HG03439 (cell line): ENCODE measurements around the gene FPGS.
"Not testable (repeated sequence)": the region's sequence is repeated elsewhere in the genome, so short reads cannot be mapped to it uniquely, and the experiment has no call there.

Experiments used
- ATAC-seq: cut with Tn5 transposase; IDR thresholded peaks from one replicate; pipeline ENCODE4 v1.9.1; 2021; ENCODE audit warnings: mild to moderate bottlenecking, moderate library complexity; ENCODE audit not compliant: unreplicated experiment

The FPGS gene

GRCh38 chr9:127802576-127803443 is at the start of gene FPGS:
TSS of gene FPGS (plus strand) at chr9:127802882. CDS start at chr9:127802925, 43 bp downstream.
- ATAC-seq: peak; percentile 72

GRCh38 chr9:127753148-127753547 is 49.5 kb upstream of the FPGS start:
- ATAC-seq: no peak

GRCh38 chr9:127753622-127754021 is 49.1 kb upstream of the FPGS start:
- ATAC-seq: no peak

GRCh38 chr9:127754099-127755060 is 48.3 kb upstream of the FPGS start:
- ATAC-seq: no peak

- no peak for ATAC-seq
Observed at GRCh38 chr9:127755061-127756060, 47.3 kb upstream of the FPGS start.

DNA sequence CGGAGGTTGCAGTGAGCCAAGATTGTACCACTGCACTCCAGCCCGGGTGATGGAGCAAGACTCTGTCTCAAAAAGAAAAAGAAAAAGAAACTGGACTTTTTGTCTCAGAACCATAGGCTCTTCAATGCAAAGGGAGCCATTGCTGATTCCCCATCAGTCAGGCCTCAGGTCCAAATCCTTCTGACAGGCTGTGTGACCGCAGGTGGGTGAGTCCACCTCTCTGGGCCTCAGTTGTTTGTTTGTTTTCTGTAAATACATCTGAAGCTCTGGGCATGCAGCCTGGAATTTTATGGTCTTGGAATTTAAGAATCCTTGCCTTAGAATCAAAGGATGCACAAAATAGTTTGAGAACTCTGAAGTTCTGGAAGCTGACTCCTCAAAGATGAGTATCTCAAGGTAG is 46.4 kb upstream of the FPGS start:
- no peak for ATAC-seq

- ATAC-seq: not testable (repeated sequence)
Observed at GRCh38 chr9:127756776-127757175, 45.9 kb upstream of the FPGS start.

DNA sequence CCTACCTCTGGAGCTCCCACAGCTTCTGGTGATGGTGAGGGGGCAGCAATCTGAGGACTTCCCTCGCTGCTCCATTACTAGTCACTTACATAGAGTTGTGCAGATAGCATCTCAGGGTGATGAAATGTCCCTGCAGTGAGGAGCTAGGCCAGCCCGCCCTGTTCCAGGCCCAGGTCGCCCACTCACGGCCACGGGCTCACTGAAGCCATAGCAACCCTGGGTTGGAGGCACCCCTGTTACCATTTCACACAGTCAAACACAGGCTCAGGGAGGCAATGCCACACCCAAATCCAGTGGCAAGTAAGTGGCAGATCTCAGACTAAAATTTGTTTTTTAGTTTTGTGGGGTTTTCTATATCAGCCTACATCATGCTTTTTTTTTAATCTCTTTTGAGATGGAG is 43.8 kb upstream of the FPGS start:
- ATAC-seq: no peak

- no peak for ATAC-seq
Observed at GRCh38 chr9:127761061-127761460, 41.6 kb upstream of the FPGS start.

DNA sequence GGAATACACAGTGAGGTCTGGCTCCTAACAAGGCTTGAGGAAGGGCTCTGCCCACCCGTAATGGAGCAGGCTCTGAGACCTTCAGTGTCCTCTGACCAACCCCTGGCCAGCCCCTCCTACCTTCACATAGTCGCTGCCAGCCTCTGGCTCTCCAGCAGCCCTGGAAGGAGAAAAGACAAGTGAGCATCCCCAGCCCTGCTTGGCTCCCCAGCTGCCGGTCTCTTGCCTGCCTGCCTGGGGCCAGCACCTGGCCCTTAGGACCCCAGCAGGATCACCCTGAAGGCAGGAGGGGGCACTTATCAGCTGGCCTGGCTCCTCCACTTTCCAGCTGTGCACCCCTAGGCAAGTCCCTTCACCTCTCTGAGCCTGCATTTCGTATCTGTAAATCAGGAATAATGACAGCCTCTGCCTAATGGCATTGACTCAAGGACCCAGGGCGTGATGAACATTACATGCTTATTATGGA is 41.2 kb upstream of the FPGS start:
- ATAC-seq: no peak

DNA sequence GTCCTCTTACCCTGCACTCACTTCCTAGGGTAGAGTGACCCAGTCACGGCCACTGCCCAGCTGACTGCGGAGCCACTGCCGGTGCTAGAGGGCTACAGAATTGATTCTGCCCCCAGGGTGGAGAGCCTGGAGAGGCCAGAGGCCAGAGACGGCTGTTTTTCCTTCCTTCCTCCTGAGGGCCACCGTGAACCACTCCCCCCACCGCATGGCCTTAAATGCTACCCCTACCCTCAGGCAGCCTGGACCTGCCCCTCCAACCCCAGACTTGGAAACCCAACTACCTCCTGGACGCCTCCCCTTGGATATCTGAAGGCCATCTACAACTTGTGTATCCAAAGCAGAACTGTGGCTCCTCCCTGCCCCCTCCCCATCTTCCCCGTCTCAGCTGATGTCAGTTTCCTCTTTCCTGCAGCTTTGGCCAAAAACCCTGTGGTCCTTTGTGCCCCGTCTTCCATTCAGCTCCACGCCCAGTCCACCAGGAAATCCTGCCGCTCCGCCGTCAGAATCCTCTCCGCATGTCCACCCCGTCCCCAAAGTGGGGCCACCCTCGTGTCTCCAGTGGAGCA is 40.5 kb upstream of the FPGS start:
- no peak for ATAC-seq

DNA sequence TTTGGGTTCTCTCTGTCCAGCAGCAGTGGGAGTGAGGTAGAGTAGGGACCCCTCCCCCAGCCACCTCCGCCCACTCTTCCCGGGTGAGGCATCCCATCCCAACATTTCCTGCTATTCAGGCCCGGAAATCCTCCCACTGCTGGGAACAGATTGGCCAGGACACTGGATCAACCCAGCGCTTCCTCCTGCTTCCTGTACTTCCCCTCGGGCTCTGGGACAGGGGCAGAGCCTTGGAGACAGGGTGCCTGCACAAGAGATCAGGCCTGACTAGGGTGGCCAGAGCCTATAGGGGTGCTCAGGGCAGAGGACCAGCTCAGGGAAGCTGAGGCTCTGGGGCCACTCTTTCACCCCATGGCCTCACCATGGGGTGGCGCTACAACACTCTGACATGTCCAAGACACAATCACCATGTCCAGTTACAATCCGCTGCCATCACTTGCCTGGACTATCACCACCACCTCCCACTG is 38.7 kb upstream of the FPGS start:
- ATAC-seq: no peak

- no peak for ATAC-seq
Observed at GRCh38 chr9:127765418-127765817, 37.3 kb upstream of the FPGS start.

DNA sequence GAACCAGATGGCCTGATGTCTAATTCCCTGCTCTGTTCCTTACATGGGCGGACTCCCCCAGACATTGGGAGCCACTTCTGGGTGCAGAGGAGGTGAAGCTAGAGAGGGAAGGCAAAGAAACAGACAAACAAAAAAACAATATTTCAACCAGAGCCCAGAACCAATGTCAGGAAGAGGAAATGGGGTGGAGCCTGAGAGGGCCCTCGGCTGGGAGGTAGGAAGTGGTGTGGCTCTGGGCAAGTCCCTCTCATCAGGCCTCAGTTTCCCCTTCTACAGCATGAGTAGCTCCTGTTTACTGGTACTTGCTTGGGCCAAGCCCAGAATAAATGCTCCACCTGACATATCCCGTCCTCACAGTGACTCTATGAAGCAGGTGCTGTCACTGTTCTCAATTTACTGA is 35.3 kb upstream of the FPGS start:
- no peak for ATAC-seq

DNA sequence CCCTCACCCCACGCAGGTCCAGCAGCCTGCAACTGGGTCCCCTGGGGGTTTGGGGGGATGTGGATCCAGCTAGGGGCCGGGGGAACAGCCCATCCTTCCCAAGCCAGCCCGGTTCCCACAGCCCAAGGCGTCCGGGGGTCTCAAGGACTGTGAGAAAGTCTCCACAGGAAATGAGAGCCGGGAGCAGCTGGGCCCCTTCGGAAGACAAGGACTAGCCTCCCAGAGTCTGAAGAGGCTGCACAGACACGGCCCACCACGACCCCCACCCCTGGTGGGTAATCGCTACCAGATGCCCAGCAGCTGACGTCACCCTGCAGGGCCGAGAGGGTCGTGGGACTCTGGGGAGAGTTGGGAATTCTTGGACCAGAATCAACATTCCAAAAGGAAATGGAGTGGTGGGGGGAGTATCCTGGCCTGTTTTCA is 34.8 kb upstream of the FPGS start:
- no peak for ATAC-seq

DNA sequence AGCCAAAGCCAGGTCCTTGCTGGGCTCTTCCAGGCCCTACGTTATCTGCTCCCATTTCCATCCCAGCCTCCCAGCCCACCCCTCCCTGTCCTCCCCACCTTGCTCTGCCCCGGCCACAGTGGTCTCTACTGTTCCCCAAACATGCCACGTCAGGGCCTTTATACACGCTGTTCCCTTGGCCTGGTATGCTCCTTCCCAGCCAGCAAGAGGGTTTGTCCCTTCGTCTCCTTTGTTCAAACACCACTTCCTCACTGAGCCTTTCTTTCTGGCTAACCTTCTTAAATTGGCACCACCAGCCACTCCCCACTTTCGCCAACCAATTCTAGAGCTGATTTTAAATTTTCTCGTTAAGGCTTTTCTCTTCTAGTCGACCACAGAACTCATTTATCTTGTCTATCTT is 34.0 kb upstream of the FPGS start:
- ATAC-seq: no peak

DNA sequence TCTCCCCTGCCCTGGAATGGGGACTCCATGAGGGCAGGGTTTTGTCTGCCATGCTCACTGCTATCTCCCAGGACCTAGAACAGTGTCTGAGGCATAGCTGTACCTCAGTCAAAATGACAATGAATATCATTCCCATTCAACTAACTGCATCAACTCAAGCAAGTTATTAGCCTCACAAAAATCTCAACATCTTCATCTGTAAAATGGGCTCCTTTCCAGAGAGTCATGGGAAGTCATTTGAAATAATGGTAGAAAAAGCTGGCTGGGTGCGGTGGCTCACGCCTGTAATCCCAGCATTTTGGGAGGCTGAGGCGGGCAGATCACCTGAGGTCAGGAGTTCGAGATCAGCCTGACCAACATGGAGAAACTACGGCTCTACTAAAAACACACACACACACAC is 33.6 kb upstream of the FPGS start:
- no peak for ATAC-seq

DNA sequence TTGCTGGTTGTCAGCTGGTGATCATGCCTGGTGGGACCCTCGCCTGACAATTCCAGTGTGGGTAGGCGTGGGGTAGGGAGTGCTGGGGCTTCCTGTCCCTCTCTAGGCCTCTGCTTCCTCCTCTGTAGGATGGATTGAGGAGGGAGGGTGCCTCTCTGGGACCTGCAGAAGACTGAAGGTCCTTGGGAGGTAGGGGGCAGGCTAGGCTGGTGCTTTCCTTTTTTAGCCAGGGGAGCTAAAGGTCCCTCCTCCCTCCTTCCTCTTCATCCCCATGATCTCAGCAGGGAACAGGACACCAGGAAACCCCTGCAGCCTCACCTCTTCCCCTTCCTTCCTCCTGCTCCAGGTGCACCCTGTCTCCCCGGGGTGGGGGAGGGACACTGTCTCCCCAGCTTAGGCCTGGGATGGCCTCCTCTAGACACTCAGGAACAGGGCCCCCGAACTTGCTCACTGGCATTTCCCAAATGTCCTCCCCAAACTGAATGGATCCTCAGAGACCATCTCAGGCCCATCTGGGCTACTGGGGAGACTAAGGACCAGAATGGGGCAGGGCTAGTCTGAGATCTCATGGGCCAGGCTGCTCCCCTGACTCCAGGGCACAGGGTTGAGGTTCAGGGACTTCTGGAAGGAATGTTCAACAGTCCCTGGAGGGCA is 32.6 kb upstream of the FPGS start:
- no peak for ATAC-seq

- no peak for ATAC-seq
Observed at GRCh38 chr9:127770583-127770904, 32.1 kb upstream of the FPGS start.
